22Rv1 (cell line): ENCODE results near the gene TTC23L.

Source experiments
- CTCF ChIP-seq: fragments of 450-650 bp; IDR thresholded peaks from 2 replicates; pipeline ENCODE4 v1.5.1; 2017; ENCODE audit warnings: mild to moderate bottlenecking
- ZFX ChIP-seq: fragments of 450-650 bp; IDR thresholded peaks from 2 replicates; pipeline ENCODE4 v1.6.1; 2017; ENCODE audit warnings: antibody characterized with exemption, borderline replicate concordance

DNA sequence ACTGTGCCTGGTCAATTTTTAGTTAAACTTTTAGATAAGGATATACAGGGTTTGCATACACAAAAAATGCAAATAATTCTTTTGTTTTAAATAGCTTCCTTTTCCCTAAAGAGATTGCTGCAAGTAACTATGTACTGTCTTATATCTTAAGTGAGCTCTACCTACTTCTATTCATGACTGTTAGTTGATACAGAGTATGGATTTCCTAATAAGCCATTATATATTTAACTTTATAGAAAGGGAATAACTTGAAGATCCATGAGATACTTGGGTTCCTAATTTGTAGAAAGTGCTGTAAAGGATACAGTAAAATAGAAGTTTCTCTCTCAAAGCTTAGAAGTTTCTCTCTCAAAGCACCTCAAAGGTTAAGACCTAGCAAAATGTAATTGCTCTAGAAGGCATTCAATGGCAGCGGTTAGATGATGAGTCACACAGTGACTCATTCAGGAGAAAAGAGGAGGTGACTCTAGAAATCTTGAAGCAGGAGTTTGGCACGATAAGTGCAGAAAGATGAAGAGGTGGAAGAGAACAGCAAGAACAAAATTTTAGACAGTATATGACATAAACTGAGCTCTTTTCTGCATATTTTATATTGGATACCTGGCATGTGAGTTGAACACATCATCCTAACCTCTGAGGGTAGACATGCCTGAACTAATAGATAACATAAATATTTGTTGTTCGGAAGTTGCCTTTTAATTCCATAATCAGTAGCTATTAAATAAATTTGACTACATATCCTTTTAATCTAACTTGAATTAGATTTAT lies 84.9 kb downstream of the TTC23L start:
- no peak for TF ChIP-seq CTCF
- no peak for TF ChIP-seq ZFX
